Memory B cell (primary cell): Measurements from ENCODE around the gene ISYNA1.

ENCODE experiments used
- ATAC-seq: fragments of 150-1000 bp; cut with Tn5 transposase; 2 replicates; pipeline ENCODE4 v1.10.0; 2021; ENCODE audit warnings: low read depth, mild to moderate bottlenecking, moderate library complexity
- DNase-seq, 2 donors: peaks; one replicate each; pipeline ENCODE4 v3.0.0; 2022; ENCODE audit warnings: low spot score in 2 of 2
- H3K27ac Mint-ChIP-seq: one replicate; pipeline ENCODE4 v1.8.0; 2022; ENCODE audit warnings: mild to moderate bottlenecking, moderate library complexity, mixed read lengths
- H3K27me3 Mint-ChIP-seq: one replicate; pipeline ENCODE4 v1.8.0; 2022; ENCODE audit warnings: mixed read lengths
- H3K36me3 Mint-ChIP-seq: one replicate; pipeline ENCODE4 v1.8.0; 2022; ENCODE audit warnings: mild to moderate bottlenecking, mixed read lengths
- H3K4me1 Mint-ChIP-seq: one replicate; pipeline ENCODE4 v1.8.0; 2022; ENCODE audit warnings: mixed read lengths
- H3K4me3 Mint-ChIP-seq: one replicate; pipeline ENCODE4 v1.8.0; 2022; ENCODE audit warnings: mild to moderate bottlenecking, moderate library complexity, mixed read lengths
- H3K9me3 Mint-ChIP-seq: one replicate; pipeline ENCODE4 v1.8.0; 2022; ENCODE audit warnings: mixed read lengths

The ISYNA1 gene

GRCh38 chr19:18399008-18399407 lies 38.9 kb downstream of the ISYNA1 start:
- Mint-ChIP-seq H3K27me3 (peaks cover 2% of the 10 kb centered on the region), H3K4me3 (no peak overlapping the region), H3K36me3 (no peaks in the 10 kb centered on the region), H3K27ac (no peak overlapping the region), H3K9me3 (no peaks in the 10 kb centered on the region), H3K4me1 (peaks cover 30% of the 10 kb centered on the region)
- DNase-seq = no peak
- ATAC-seq = no peak

GRCh38 chr19:18397242-18398202 lies 40.4 kb downstream of the ISYNA1 start, which contains the start of gene LRRC25:
TSS of gene LRRC25 (minus strand) at chr19:18397622. CDS start at chr19:18396963, 659 bp downstream.
- peaks cover 31% of the 10 kb centered on the region for H3K4me1 Mint-ChIP-seq
- H3K9me3 Mint-ChIP-seq = no peaks in the 10 kb centered on the region
- H3K4me3 Mint-ChIP-seq = peak within 1 kb of the TSS; percentile 83
- no peaks in the 10 kb centered on the region for H3K36me3 Mint-ChIP-seq
- peak; percentile 88 for ATAC-seq
- H3K27me3 Mint-ChIP-seq = peaks cover 2% of the 10 kb centered on the region
- peak within 1 kb of the TSS; percentile 42 for H3K27ac Mint-ChIP-seq
- DNase-seq = peak; percentile 61 to 63

- ATAC-seq = no peak
- no peaks in the 10 kb centered on the region for H3K9me3 Mint-ChIP-seq
- no peaks in the 10 kb centered on the region for H3K36me3 Mint-ChIP-seq
- peaks cover 33% of the 10 kb centered on the region for H3K4me1 Mint-ChIP-seq
- DNase-seq = no peak
- peaks cover 2% of the 10 kb centered on the region for H3K27me3 Mint-ChIP-seq
- peak overlapping the region; percentile 83 for H3K4me3 Mint-ChIP-seq
- no peak overlapping the region for H3K27ac Mint-ChIP-seq
Measured at GRCh38 chr19:18396471-18397241, 41.3 kb downstream of the ISYNA1 start.

GRCh38 chr19:18393836-18394235 lies 44.1 kb downstream of the ISYNA1 start:
- peaks cover 4% of the 10 kb centered on the region for H3K36me3 Mint-ChIP-seq
- H3K27me3 Mint-ChIP-seq = peaks cover 2% of the 10 kb centered on the region
- H3K27ac Mint-ChIP-seq = no peak overlapping the region
- DNase-seq (no peak), ATAC-seq (no peak)
- peak overlapping the region; percentile 46 for H3K4me3 Mint-ChIP-seq
- no peaks in the 10 kb centered on the region for H3K9me3 Mint-ChIP-seq
- H3K4me1 Mint-ChIP-seq = peaks cover 27% of the 10 kb centered on the region

GRCh38 chr19:18392926-18393325 lies 45.0 kb downstream of the ISYNA1 start:
- H3K4me1 Mint-ChIP-seq = peaks cover 25% of the 10 kb centered on the region
- H3K27me3 Mint-ChIP-seq = peaks cover 2% of the 10 kb centered on the region
- ATAC-seq (no peak), DNase-seq (no peak)
- H3K9me3 Mint-ChIP-seq = no peaks in the 10 kb centered on the region
- H3K27ac Mint-ChIP-seq = no peak overlapping the region
- H3K4me3 Mint-ChIP-seq = peak overlapping the region; percentile 14
- H3K36me3 Mint-ChIP-seq = peaks cover 4% of the 10 kb centered on the region

GRCh38 chr19:18392417-18392816 lies 45.5 kb downstream of the ISYNA1 start:
- no peak overlapping the region for H3K27ac Mint-ChIP-seq
- ATAC-seq = peak; percentile 15

GRCh38 chr19:18391509-18392075 lies 46.3 kb downstream of the ISYNA1 start:
- Mint-ChIP-seq H3K4me3 (no peak overlapping the region), H3K4me1 (peaks cover 17% of the 10 kb centered on the region), H3K9me3 (no peaks in the 10 kb centered on the region), H3K27ac (no peak overlapping the region), H3K36me3 (peaks cover 4% of the 10 kb centered on the region), H3K27me3 (no peaks in the 10 kb centered on the region)
- no peak for DNase-seq
- no peak for ATAC-seq

More at GRCh38 chr19:18392417-18392816, 45.5 kb downstream of the ISYNA1 start:
- no peak for DNase-seq
- Mint-ChIP-seq H3K27me3 (no peaks in the 10 kb centered on the region), H3K36me3 (peaks cover 4% of the 10 kb centered on the region), H3K4me3 (no peak overlapping the region), H3K4me1 (peaks cover 22% of the 10 kb centered on the region), H3K9me3 (no peaks in the 10 kb centered on the region)

- H3K4me3 Mint-ChIP-seq = no peak overlapping the region
- no peak for ATAC-seq
- DNase-seq = no peak
- peaks cover 4% of the 10 kb centered on the region for H3K36me3 Mint-ChIP-seq
- H3K4me1 Mint-ChIP-seq = peaks cover 17% of the 10 kb centered on the region
- H3K27me3 Mint-ChIP-seq = no peaks in the 10 kb centered on the region
- H3K9me3 Mint-ChIP-seq = no peaks in the 10 kb centered on the region
- H3K27ac Mint-ChIP-seq = no peak overlapping the region
Measured at GRCh38 chr19:18390065-18390907, 47.6 kb downstream of the ISYNA1 start.

GRCh38 chr19:18389726-18390064 lies 48.2 kb downstream of the ISYNA1 start:
- no peak for ATAC-seq
- no peak overlapping the region for H3K4me3 Mint-ChIP-seq
- H3K36me3 Mint-ChIP-seq = peaks cover 4% of the 10 kb centered on the region
- peaks cover 17% of the 10 kb centered on the region for H3K4me1 Mint-ChIP-seq
- no peak overlapping the region for H3K27ac Mint-ChIP-seq
- H3K9me3 Mint-ChIP-seq = no peaks in the 10 kb centered on the region
- no peaks in the 10 kb centered on the region for H3K27me3 Mint-ChIP-seq
- DNase-seq = no peak

GRCh38 chr19:18388960-18389725 lies 48.8 kb downstream of the ISYNA1 start:
- Mint-ChIP-seq H3K4me3 (peak overlapping the region; percentile 44), H3K36me3 (peaks cover 4% of the 10 kb centered on the region), H3K27me3 (peaks cover 2% of the 10 kb centered on the region), H3K27ac (peak overlapping the region; percentile 38), H3K4me1 (peaks cover 16% of the 10 kb centered on the region), H3K9me3 (no peaks in the 10 kb centered on the region)
- DNase-seq (no peak), ATAC-seq (no peak)

- ATAC-seq = peak; percentile 81
Measured at GRCh38 chr19:18388100-18388959, 49.6 kb downstream of the ISYNA1 start.

More at GRCh38 chr19:18388100-18388959, 49.6 kb downstream of the ISYNA1 start:
- peak overlapping the region; percentile 38 for H3K27ac Mint-ChIP-seq
- H3K36me3 Mint-ChIP-seq = peaks cover 4% of the 10 kb centered on the region
- H3K27me3 Mint-ChIP-seq = peaks cover 2% of the 10 kb centered on the region
- H3K4me3 Mint-ChIP-seq = peak overlapping the region; percentile 70
- peak; percentile 84 to 89 for DNase-seq
- peaks cover 8% of the 10 kb centered on the region for H3K4me1 Mint-ChIP-seq
- no peaks in the 10 kb centered on the region for H3K9me3 Mint-ChIP-seq
